Smooth muscle cell (in vitro differentiated cells): ENCODE data around the gene PTPRN2. TPM values are rescaled to one million over a fixed set of nuclear protein-coding genes. Genes with fewer than 3 reads are reported as not detected.

Experiments
- DNase-seq: peaks from one replicate; lab custom pipeline; 2025; ENCODE audit not compliant: unreplicated experiment; lab: John Stamatoyannopoulos, UW
- H2AFZ ChIP-seq: fragments of 200-600 bp; sonication (generic); 2 replicates; pipeline ENCODE4 v1.6.0; 2016; ENCODE audit warnings: antibody characterized with exemption, low read depth, mild to moderate bottlenecking
- H3F3A ChIP-seq: fragments of 200-600 bp; sonication (generic); 2 replicates; pipeline ENCODE4 v1.6.0; 2017; ENCODE audit warnings: antibody characterized with exemption, low read depth
- H3K27ac ChIP-seq: fragments of 200-600 bp; sonication (generic); 2 replicates; pipeline ENCODE4 v1.5.1; 2016; ENCODE audit warnings: low read depth, mild to moderate bottlenecking
- H3K27me3 ChIP-seq: fragments of 200-600 bp; sonication (generic); 2 replicates; pipeline ENCODE4 v1.6.1; 2016; ENCODE audit warnings: low read depth, mild to moderate bottlenecking
- H3K36me3 ChIP-seq: fragments of 200-600 bp; sonication (generic); 2 replicates; pipeline ENCODE4 v1.5.1; 2016; ENCODE audit warnings: low read depth
- H3K4me1 ChIP-seq: fragments of 200-600 bp; sonication (generic); 2 replicates; pipeline ENCODE4 v1.5.1; 2016; ENCODE audit warnings: low read depth
- H3K4me2 ChIP-seq: fragments of 200-600 bp; sonication (generic); 2 replicates; pipeline ENCODE4 v1.6.0; 2016; ENCODE audit warnings: mild to moderate bottlenecking
- H3K4me3 ChIP-seq: fragments of 200-600 bp; sonication (generic); 2 replicates; pipeline ENCODE4 v1.5.1; 2016; ENCODE audit warnings: mild to moderate bottlenecking
- H3K79me2 ChIP-seq: fragments of 200-600 bp; sonication (generic); 2 replicates; pipeline ENCODE4 v1.6.0; 2016; ENCODE audit warnings: low read depth, mild to moderate bottlenecking
- H3K9ac ChIP-seq: fragments of 200-600 bp; sonication (generic); 2 replicates; pipeline ENCODE4 v1.6.0; 2016; ENCODE audit warnings: low read depth
- H3K9me3 ChIP-seq: fragments of 200-600 bp; sonication (generic); replicated peaks from 2 replicates; pipeline ENCODE4 v1.5.1; 2016; ENCODE audit warnings: low read depth
- H4K20me1 ChIP-seq: fragments of 200-600 bp; sonication (generic); 2 replicates; pipeline ENCODE4 v1.6.0; 2016; ENCODE audit warnings: low read depth
- WGBS: methylation state at CpG from one replicate; pipeline ENCODE4 v1.1.7; 2016; ENCODE audit warnings: low lambda C conversion rate; 5-methylcytosine and 5-hydroxymethylcytosine counted together
- polyA plus RNA-seq: library from polyadenylated mRNA; unstranded; fragments of >200 nt; fragmentation: Nextera tagmentation; extraction: Ambion mirVana; gene quantifications from 2 replicates; pipeline ENCODE4 v1.2.1, GENCODE V29; 2016
- total RNA-seq: library from RNA; depleted of rRNA; stranded (reverse); fragments of >200 nt; gene quantifications from 2 replicates; pipeline ENCODE4 v1.2.3, GENCODE V29; 2014
- TF ChIP-seq, protein P1 (sequence below): fragments of 200-600 bp; sonication (generic); IDR thresholded peaks from 2 replicates; pipeline ENCODE4 v1.5.1; 2017; ENCODE audit warnings: borderline replicate concordance, mild to moderate bottlenecking, antibody characterized with exemption; ENCODE audit not compliant: insufficient read depth, poor library complexity, severe bottlenecking

PTPRN2 gene
- total and polyA plus RNA-seq, 2 experiments from 2014 or later: 0.09 to 0.87 TPM

- H2AFZ ChIP-seq: no peak overlapping the region
- no peak overlapping the region for H3K4me2 ChIP-seq
- H3K9me3 ChIP-seq: no peaks in the 10 kb centered on the region
- no peaks in the 10 kb centered on the region for H3K27me3 ChIP-seq
- no peaks in the 10 kb centered on the region for H3K36me3 ChIP-seq
- H3K4me3 ChIP-seq: no peak overlapping the region
- no peak overlapping the region for H3K9ac ChIP-seq
- 90% methylated on average over 19 of the region's 19 CpGs for WGBS
- no peak overlapping the region for H3K27ac ChIP-seq
- H3K4me1 ChIP-seq: no peaks in the 10 kb centered on the region
- H3K79me2 ChIP-seq: no peaks in the 10 kb centered on the region
- DNase-seq: no peak
- H3F3A ChIP-seq: no peaks in the 10 kb centered on the region
- TF ChIP-seq, protein P1, sequence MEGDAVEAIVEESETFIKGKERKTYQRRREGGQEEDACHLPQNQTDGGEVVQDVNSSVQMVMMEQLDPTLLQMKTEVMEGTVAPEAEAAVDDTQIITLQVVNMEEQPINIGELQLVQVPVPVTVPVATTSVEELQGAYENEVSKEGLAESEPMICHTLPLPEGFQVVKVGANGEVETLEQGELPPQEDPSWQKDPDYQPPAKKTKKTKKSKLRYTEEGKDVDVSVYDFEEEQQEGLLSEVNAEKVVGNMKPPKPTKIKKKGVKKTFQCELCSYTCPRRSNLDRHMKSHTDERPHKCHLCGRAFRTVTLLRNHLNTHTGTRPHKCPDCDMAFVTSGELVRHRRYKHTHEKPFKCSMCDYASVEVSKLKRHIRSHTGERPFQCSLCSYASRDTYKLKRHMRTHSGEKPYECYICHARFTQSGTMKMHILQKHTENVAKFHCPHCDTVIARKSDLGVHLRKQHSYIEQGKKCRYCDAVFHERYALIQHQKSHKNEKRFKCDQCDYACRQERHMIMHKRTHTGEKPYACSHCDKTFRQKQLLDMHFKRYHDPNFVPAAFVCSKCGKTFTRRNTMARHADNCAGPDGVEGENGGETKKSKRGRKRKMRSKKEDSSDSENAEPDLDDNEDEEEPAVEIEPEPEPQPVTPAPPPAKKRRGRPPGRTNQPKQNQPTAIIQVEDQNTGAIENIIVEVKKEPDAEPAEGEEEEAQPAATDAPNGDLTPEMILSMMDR: no peak
- H4K20me1 ChIP-seq: no peaks in the 10 kb centered on the region
These were observed 788.4 kb downstream of the PTPRN2 start for GRCh38 chr7:157799076-157799685.

DNA sequence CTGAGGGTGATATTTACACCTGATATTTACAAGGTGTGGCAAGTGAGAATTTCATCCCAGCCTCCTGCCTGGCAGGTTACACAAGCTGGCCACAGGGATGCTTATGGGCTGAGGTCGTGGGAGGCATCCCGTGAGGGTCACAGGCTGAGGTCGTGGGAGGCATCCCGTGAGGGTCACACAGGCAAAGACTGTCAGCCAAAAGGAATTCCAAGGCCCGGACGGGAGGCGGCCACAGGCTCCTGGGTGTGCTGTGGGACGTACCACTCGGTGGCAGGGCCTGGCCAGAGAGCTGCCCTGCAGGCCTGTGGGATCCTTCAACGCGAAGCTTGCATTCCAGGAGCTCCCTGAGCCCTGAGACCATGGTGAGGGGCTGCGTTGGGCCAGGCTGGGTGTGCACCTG, 790.3 kb downstream of the PTPRN2 start:
- no peak overlapping the region for H3K4me2 ChIP-seq
- H3K36me3 ChIP-seq: no peaks in the 10 kb centered on the region
- TF ChIP-seq, protein P1: no peak
- no peaks in the 10 kb centered on the region for H4K20me1 ChIP-seq
- H3K9me3 ChIP-seq: no peaks in the 10 kb centered on the region
- H3K4me3 ChIP-seq: no peak overlapping the region
- H3K27ac ChIP-seq: no peak overlapping the region
- no peak overlapping the region for H3K9ac ChIP-seq
- H3K27me3 ChIP-seq: no peaks in the 10 kb centered on the region
- 83% methylated on average over 12 of the region's 12 CpGs for WGBS
- H3F3A ChIP-seq: no peaks in the 10 kb centered on the region
- H3K4me1 ChIP-seq: no peaks in the 10 kb centered on the region
- no peaks in the 10 kb centered on the region for H3K79me2 ChIP-seq
- no peak for DNase-seq
- H2AFZ ChIP-seq: no peak overlapping the region

DNA sequence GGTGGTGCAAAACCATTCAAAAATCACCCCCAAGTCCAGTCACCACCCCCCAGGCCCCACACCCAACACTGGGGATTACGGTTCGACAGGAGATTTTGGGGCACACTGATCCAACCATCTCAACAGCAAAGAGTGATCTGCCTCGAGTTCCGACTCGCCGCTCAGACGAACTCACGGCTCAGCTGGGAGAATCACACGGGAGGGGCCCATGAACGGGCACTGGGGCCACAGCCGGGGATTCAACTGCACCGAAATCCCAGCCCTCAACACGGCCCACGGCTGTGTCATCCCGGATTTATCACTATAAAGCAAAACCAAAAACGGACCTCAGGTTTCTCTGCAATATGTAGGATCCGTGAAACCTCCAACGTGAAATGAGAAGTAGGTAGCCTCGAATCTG, 790.8 kb downstream of the PTPRN2 start:
- Histone ChIP-seq H3K9me3 (no peaks in the 10 kb centered on the region), H3K27me3 (no peaks in the 10 kb centered on the region), H2AFZ (no peak overlapping the region), H3K4me1 (no peaks in the 10 kb centered on the region), H3K4me2 (no peak overlapping the region), H4K20me1 (no peaks in the 10 kb centered on the region), H3K79me2 (no peaks in the 10 kb centered on the region), H3K27ac (no peak overlapping the region), H3K9ac (no peak overlapping the region), H3K36me3 (no peaks in the 10 kb centered on the region), H3K4me3 (no peak overlapping the region), H3F3A (no peaks in the 10 kb centered on the region)
- 92% methylated on average over 19 of the region's 19 CpGs for WGBS
- DNase-seq: no peak
- TF ChIP-seq, protein P1: no peak

DNA sequence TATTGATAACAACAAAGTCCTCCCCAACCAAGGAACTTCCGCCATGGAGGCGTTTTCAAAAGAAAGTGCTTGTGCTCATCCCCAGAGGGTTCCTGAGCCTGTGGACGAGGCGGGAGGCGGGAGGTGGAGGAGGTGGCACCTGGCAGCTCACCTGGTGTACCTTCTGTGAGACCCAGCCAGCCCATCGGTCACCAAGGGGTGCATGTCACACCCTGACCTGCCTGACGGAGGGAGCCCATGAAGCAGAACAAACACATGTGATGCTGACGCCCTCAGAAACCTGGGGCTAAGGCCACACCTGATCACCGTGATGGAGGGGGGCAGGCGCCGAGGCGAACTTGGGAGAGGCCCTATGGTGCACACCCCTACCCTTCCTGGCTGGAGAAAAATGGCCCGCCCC, 792.0 kb downstream of the PTPRN2 start:
- no peaks in the 10 kb centered on the region for H4K20me1 ChIP-seq
- no peaks in the 10 kb centered on the region for H3F3A ChIP-seq
- H3K9me3 ChIP-seq: no peaks in the 10 kb centered on the region
- H3K9ac ChIP-seq: no peak overlapping the region
- no peak overlapping the region for H2AFZ ChIP-seq
- TF ChIP-seq, protein P1: no peak
- H3K36me3 ChIP-seq: no peaks in the 10 kb centered on the region
- no peak for DNase-seq
- no peak overlapping the region for H3K27ac ChIP-seq
- no peak overlapping the region for H3K4me2 ChIP-seq
- H3K27me3 ChIP-seq: no peaks in the 10 kb centered on the region
- no peaks in the 10 kb centered on the region for H3K79me2 ChIP-seq
- no peaks in the 10 kb centered on the region for H3K4me1 ChIP-seq
- no peak overlapping the region for H3K4me3 ChIP-seq
- 92% methylated on average over 12 of the region's 13 CpGs for WGBS
